Stomach (tissue), 4 donors: Measurements from ENCODE around the gene FAM47C.
"Not testable (repeated sequence)": the region's sequence is repeated elsewhere in the genome, so short reads cannot be mapped to it uniquely, and the experiment has no call there.

Experiments used
- POLR2A ChIP-seq, 4 donors: fragments of 450-650 bp; IDR thresholded peaks; one replicate each; pipeline ENCODE4 v1.6.1; 2016; ENCODE audit warnings: antibody characterized with exemption in 4 of 4, control low read depth in 2 of 4, mild to moderate bottlenecking in 1 of 4, moderate library complexity in 1 of 4
- TF ChIP-seq, protein P1 (sequence below), 7 experiments: fragments of 450-650 bp in 4 of 7; fragments of 200-600 bp in 3 of 7; sonication (generic) in 3 of 7; IDR thresholded peaks; one replicate each; pipeline ENCODE4 v1.5.1; 2016 to 2019; ENCODE audit warnings: antibody characterized with exemption in 7 of 7, control low read depth in 2 of 7, mild to moderate bottlenecking in 1 of 7

DNA sequence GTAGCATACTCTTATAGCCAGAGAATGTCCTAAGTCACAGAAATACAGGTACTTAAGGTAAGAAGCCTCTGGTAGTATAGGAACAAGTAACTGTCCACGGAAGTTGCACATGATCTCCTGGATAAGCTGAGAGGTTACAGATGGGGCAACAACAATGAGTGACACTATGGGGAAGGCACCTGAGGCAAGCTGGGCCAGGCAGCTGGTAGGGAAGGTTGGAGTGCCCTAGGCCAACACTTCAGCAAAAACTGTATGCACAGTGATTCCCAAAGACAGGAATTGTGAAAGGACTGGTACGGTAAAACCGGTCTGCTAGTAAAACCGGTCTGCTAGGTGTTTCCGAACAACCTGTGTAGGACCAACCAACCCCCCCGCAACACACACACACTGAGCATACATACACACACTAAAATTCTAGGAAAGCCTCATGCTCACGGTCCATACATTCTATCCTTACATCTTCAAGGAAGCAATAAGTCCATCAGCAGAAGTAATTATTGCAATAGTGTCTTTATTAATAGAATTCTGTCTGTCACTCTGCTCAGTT, 28.6 kb downstream of the FAM47C start:
- TF ChIP-seq, protein P1, sequence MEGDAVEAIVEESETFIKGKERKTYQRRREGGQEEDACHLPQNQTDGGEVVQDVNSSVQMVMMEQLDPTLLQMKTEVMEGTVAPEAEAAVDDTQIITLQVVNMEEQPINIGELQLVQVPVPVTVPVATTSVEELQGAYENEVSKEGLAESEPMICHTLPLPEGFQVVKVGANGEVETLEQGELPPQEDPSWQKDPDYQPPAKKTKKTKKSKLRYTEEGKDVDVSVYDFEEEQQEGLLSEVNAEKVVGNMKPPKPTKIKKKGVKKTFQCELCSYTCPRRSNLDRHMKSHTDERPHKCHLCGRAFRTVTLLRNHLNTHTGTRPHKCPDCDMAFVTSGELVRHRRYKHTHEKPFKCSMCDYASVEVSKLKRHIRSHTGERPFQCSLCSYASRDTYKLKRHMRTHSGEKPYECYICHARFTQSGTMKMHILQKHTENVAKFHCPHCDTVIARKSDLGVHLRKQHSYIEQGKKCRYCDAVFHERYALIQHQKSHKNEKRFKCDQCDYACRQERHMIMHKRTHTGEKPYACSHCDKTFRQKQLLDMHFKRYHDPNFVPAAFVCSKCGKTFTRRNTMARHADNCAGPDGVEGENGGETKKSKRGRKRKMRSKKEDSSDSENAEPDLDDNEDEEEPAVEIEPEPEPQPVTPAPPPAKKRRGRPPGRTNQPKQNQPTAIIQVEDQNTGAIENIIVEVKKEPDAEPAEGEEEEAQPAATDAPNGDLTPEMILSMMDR (IDR thresholded peaks at IDR 0.05): not testable (repeated sequence)
- TF ChIP-seq POLR2A (IDR thresholded peaks at IDR 0.05): not testable (repeated sequence)
